Left colon (tissue), 2 donors: Measurements from ENCODE around the gene ARID5B. TPM values are rescaled to one million over a fixed set of nuclear protein-coding genes. Genes with fewer than 3 reads are reported as not detected.

ENCODE experiments used
- ATAC-seq: fragments of 200-7000 bp; cut with Tn5 transposase; one replicate; pipeline ENCODE4 v1.9.1; 2020; ENCODE audit warnings: mild to moderate bottlenecking, moderate library complexity
- DNase-seq, 2 donors: peaks; one replicate each; pipeline ENCODE4 v3.0.0-alpha.2; 2020
- intact Hi-C, 2 donors: fragments of 100-400 bp; cut with DNase I in 1 of 2; cut with micrococcal nuclease in 1 of 2; formaldehyde crosslinking; loops; one replicate each; pipeline versions ENCODE4 v1.11.2 to v1.14.0; 2022; cut with DNase I, micrococcal nuclease
- total RNA-seq, 2 donors: library from RNA; stranded (reverse); fragmentation: NEBNext Ultra II Directional; extraction: Animal tissue kit (Norgen Biotek cat#: 25700); gene quantifications; one replicate each; pipeline ENCODE4 v1.2.1, GENCODE V29; 2021
- donor health status: DM: no; HTN: no; CAD: no.
- donor health status: DM: yes; HTN: yes; CAD: no.

The ARID5B gene
- total RNA-seq, 2 donors from 2014 or later: 20.0 to 20.5 TPM

DNA sequence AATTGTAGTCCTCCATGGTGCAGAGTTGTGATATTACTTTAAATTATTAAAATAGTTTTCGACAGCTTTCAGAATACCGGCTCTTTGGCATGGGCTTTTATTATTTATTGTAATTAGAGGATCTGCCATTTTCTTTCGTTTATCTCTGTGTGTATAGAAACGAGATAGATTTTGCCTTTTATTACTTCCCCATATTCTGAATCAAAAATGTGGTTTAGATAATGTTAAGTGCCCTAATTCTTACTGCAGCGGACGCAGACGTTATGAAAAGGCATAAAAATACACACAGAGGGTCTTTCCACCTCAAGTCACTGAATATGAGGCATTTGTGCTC is 1.9 kb upstream of the ARID5B start:
- DNase-seq (no peak), ATAC-seq (no peak)
- intact Hi-C loops: loop anchor here in 1 of 2 donors (10.0 kb wide), 1 partner anchor 345 kb away; no protein-coding TSS in a partner anchor

DNA sequence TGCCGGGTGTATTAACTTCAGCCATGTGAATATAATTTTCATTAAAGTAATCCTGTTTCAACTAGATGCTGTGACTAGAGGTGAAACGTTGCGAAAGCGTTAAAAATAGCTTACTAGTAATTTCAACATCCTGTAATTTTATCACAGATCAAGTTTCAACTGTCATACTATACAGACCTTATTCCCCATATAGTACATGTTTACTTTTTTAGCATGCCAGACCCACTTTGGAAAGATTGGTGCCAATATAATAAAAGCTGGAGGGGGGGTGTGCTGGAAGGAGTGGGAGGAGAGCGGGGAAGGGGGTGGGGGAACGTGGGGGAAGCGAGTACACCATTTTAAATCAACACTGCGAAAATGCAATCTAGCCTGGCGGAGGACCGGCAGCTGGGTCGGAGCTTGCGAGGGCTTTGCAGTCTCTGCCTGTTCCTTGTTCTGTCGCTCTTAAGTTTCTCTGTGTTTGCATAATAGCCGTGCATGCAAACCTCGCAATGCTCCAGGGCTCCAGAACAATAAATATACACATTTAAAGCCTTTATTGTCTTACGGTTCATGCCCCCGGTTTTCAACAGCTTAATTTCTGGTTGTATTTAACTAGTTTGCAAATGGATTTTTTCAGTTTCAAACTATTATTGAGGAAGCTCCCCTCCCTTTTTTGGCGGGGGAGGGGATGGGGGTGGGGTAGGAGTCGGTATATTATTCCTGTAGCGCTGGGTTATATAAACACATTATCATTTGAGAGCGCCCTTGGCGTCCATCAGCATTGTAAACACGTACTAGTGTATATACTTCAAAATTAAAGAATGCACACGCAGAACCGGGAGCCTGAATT is 1.3 kb upstream of the ARID5B start:
- DNase-seq (peak; percentile 78 to 80), ATAC-seq (peak; percentile 37)
- intact Hi-C loops: loop anchor here in 1 of 2 donors (10.0 kb wide), 2 partner anchors 145 to 345 kb away; no protein-coding TSS in a partner anchor

DNA sequence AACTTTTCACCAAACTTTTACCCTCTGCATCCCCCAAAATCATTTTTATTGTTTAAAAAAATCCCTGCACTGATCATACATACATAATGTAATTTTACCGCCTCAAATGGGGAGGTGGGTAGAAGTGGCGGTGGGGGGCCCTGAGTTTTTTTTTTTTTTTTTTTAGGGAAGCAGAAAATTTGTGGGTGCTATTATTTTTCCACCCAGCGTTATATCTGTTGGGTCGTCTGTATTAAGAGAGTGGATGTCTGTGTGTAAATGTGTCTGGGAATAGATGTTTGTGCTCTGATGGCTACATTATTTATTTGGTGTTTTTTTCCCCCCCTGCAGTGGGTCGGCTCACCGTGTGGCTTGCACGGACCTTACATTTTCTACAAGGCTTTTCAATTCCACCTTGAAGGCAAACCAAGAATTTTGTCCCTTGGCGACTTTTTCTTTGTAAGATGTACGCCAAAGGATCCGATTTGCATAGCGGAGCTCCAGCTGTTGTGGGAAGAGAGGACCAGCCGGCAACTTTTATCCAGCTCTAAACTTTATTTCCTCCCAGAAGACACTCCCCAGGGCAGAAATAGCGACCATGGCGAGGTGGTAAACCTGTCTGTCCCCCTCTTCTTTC is 438 bp downstream of the ARID5B start:
- ATAC-seq (no peak), DNase-seq (peak; percentile 36 to 49)
- intact Hi-C loops: loop anchor here in 1 of 2 donors (10.0 kb wide), 1 partner anchor 143 kb away; no protein-coding TSS in a partner anchor

DNA sequence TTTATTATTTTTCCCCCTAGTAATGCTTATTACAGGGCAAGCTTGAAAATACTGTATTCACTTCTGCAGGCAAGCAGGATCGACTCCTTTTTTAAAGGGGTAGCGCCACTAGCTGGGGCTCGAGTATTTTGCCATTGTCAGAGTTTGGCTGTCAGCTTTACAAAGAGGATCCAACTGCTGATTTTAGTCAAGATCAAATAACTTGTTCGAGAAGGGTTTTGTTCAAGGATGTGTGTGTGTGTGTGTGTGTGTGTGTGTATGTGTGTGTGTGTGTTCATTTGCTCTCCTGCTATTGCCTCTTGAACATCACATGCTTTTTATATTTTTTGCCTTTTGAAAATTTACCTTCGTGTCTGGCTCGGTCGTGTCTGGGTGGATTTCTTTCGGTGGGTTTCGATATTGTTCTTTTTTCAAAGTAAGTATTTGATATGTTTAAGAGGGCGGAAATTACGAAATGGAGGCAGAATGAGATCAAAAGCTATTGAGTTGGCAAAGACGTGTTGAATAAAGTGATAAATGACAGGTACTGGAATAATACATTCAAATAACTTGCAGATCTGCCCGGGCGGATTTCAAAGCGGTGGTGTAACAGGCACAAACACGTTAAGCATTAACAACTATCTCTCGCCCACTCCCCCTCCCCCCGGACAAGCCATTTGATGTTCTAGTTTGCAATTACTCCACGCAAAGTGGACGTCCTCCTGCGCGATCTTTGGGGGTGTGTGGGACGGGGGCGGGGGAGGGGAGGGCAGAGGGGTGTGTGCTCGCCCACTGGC is 1.1 kb downstream of the ARID5B start:
- ATAC-seq (peak; percentile 24), DNase-seq (peak; percentile 59 to 71)
- intact Hi-C loops: loop anchor here in 1 of 2 donors (10.0 kb wide), 1 partner anchor 142 kb away; no protein-coding TSS in a partner anchor

DNA sequence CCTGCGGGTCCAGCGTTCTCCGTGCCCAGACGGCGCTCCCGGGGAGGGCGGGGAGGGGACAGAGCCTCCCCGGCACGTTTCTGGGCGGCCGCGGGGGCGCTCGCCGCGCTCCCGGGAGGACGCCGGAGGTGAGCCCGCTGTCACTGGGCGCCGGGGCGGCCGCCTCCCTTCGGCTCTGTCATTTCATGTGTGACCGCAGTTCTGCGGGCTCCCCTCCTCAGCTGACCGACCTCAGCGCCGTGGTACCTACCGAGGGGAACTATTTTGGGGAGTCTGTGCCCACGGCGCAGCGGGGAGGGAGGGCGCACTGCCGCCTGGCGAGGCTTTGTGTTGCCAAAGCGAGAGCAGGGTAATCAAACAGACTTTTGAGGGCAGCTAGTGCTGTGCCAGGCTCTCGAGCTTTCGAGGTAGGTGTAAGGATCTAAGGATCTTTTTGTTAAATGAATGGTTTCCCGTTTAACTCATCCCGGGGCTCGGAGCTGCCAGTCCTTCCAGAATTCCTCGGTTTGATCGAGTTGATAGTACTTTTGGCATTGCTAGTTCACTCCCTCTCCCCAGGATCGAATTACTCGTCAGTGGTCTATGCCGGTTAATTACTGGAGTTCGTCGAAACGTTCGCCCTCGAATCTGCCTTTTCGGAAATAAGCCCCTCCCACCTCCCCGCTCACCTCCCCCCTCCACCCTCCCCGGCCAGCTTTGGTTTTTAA is 1.9 kb downstream of the ARID5B start:
- intact Hi-C loops: loop anchor here in 1 of 2 donors (10.0 kb wide), 1 partner anchor 141 kb away; no protein-coding TSS in a partner anchor
- DNase-seq (peak; percentile 67 to 77), ATAC-seq (peak; percentile 65)

DNA sequence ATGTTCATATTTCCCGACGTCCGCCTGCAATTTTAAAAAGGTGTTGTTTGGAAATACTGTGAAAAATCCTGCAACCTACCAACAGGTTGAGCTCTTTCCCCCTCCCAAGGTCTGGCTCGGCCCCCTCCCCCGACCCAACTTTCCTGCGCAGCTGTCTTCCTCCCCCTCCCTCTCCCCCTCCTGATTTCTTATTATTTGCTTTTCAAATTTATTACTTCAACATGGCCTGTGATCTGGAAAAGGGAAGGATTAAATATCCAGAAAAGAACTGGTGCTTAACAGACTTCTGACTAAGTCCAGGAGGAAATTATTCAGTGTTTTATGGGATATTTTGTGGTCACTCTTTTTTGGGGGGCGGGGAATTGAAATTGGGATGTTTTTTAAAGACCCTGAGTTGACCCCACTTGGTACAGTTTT is 2.4 kb downstream of the ARID5B start:
- ATAC-seq (peak; percentile 14), DNase-seq (no peak)
- intact Hi-C loops: loop anchor here in 1 of 2 donors (10.0 kb wide), 1 partner anchor 141 kb away; no protein-coding TSS in a partner anchor

DNA sequence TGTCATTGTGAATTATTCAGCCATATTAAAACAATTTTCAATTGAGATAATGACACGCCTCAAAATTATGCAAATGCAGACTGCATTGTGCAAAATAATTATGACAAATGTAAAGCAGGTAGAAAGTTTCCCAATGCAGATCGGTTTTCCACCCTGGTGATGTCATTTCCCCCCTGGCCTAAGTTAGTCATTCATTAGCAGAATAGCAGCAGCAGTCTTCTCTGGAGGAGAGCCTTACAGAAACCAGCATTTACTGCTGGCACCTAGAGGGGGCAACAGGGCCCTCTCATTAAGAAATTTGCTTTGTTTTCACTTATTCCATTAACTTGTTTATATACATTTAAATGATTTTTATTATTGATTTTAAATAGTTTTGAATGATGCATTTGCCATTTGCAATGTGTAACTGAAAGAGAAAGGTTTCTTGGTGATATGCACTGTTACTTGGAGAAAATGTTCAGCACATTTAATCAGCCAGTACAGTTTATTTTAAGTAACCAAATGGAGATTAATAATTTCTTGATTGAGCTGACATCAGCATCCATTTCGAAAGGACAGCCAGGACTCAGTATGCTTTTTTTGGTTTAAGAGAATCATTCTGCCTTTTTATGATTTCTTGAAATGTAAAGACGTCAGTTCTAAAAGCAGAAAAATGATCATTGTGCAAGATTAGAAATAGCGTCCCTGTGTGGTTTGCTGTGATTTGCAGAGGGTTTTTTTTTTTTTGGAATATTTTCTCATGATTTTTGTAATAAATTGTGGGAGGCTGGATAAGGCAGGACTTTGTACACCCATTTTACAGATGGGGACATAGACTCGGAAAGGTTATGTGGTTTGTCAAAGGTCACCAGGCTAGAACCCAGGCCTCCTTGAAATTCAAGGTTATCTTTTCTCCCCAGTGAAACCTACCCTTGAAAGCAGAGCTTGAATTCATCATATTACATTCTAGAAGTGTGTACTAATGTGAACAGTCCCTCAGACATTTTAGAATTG is 3.5 kb downstream of the ARID5B start:
- DNase-seq (peak in 1 of 2 donors; percentile 38), ATAC-seq (no peak)
- intact Hi-C loops: loop anchor here in 1 of 2 donors (10.0 kb wide), 1 partner anchor 140 kb away; no protein-coding TSS in a partner anchor

DNA sequence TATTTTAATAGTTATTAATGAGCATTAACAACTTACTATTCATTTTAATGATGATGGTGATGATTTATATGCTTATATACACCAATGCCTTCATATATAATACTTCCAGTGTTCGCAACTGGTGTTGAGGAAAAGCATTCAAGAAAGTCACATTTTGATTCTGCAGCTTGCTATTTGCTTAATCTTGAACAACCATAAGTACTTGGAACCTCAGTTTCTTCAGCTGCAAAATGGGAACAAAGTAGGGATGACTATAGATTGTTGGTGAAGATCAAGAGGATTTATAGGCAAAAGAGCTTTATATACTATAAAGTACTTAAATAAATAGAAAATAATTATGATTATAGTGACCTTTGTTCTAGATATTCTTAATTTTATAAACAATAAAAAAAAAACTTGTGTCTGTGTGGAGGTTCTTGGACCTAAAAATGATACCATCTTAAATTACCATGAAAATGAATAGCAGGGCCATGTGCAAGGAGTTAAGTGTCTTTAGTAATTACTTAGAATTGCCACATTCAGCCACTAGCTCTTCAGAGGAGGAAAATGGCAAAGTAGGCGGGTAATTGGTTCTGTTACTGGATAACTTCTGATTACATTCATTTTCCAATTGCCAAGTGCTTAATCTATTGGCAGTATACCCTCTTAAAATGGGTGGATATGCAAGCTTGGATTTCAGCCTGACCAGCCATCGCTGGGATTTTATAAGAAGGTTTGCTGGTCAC is 4.5 kb downstream of the ARID5B start:
- ATAC-seq (no peak), DNase-seq (no peak)
- intact Hi-C loops: loop anchor here in 1 of 2 donors (1.0 to 10.0 kb wide), 2 partner anchors 46 to 139 kb away; no protein-coding TSS in a partner anchor

DNA sequence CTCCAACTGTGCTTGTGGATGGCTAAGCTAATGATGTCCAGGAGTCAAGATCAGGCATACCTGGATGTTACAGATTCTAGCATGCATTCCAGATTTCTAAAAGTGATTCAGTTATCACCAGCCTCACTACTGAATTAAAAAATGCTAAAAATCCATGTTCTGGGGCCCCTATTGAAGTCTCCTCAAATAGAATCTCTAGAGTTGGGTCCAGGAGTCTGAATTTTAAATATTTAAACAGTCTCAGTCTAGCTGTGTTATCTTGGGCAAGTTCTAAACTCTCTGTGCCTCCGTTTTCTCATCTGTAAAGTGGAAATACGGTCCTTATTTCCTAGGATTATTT is 5.0 kb downstream of the ARID5B start:
- ATAC-seq (no peak), DNase-seq (no peak)
- intact Hi-C loops: loop anchor here in 1 of 2 donors (1.0 to 10.0 kb wide), 2 partner anchors 46 to 138 kb away; no protein-coding TSS in a partner anchor

DNA sequence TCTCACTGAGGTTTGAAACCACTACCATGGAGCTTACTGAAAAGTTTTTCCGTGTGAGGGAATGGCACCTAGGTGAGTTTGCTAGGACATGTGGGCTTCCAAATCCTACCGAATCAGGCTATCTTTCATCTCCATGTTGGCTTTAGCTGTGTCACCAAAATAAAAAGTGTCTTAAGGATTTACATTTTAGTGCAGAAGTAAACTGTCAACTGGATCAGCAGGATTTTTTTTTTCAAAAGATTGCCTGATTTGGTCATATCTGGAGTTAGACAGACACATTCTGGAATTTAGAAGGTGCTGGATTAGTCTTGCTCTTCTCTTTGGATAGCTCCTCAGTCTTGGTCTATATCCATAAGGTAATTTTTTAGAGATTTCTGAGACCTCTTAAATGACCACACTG is 5.5 kb downstream of the ARID5B start:
- ATAC-seq (no peak), DNase-seq (no peak)
- intact Hi-C loops: loop anchor here in 1 of 2 donors (10.0 kb wide), 1 partner anchor 138 kb away; no protein-coding TSS in a partner anchor

DNA sequence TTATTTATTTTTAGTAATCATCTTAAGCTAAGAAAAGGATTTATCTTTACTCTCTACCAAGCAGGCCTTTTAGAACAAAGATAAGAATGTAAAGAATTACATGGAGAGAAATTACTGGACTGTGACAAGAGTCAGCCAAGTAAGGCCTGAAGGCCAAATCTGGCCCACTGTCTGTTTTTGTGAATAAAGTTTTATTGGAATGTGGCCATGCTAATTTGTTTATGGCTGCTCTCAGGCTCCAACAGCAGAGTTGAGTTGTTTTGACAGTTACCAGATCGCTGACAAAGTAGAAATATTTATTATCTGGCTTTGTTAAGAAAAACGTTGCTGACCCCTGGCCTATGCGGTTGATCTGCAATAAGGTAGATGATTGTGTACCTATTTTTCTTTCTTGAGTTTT is 6.1 kb downstream of the ARID5B start:
- ATAC-seq: no peak
- DNase-seq: no peak
- intact Hi-C loops: loop anchor here in 1 of 2 donors (10.0 kb wide), 1 partner anchor 137 kb away; no protein-coding TSS in a partner anchor

DNA sequence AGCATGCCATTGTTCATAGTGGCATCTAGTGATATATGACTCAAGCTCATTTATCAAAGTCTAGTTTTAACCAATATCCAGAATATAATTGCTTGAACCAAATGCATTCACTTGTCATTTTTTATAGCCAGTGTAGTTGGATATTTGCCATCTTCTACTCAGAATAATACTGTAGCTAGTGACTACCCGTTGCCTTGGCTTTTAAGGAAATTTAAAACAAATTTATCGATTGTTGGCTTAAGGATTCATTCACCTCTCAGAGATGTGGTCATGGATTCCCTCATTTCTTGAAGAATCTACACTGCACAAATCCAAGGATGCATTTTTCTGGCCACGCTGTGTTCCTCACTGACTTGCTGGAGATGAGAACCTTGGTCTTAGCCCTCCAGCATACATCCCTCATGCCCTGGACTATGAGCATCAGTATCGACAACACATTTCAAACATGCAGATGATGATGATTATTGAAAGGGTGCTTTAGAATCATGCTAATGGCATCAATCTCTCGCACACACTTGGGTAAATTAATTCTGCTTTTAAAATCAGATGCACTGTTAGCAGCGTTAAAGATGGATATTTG is 8.8 kb downstream of the ARID5B start:
- intact Hi-C loops: no loop called here
- ATAC-seq (no peak), DNase-seq (no peak)

DNA sequence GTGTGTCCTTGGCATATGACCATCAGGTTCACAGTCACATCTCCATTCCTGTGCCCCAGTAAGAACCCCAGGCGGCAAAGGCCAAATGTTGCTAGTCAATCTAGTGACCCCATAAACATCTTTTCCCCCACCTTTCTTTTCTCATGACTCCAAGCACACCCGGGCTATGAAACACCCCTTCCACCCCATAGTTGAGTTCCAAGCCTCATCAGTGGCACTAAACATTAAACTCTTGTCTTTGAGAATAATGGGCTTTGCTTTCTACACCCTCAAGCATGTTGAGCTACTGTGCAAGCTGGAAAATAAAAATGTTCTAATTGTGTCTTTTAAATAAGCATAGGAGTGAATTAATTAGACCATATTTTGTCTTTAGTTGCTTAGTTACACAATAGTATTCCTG is 9.4 kb downstream of the ARID5B start:
- intact Hi-C loops: no loop called here
- no peak for DNase-seq
- ATAC-seq: no peak

DNA sequence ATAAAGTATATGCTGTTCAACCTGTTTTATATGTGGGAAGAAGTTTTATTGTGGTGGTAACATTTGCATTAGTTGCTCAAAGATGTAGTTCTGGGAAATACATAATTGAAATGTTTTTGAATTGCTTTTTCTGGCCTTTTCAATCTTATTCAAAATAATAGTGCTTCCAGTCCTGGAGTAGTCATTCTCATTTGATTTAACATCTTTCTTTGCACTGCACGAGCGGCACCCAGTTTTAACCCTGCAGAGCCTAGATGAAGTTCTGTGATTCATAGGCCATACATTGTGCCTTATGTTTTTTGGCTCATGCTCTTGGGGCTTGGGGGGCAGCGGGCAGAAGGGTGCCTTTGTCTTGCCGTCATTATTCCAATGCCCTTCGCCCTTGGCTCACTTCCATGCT is 9.9 kb downstream of the ARID5B start:
- ATAC-seq: no peak
- DNase-seq: no peak
- intact Hi-C loops: no loop called here

DNA sequence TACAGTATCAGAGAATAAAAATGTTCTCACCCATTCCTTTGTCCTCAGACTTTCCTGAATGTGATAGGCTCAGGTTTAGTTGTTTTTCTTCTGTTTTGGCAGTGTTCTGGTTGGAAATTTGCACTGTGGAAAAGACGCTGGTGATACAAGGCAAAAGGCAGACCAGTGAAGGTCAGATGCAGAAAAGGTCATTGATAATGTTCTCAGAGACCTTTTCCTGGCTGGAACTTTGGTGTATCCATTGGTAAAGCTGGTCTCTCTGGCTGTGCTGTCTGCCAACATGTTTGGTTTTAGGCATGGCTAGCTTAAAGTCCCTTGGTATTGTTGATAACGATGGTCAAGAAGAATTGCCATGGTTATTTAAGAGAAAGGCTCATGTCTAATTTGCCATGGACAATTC is 11.5 kb downstream of the ARID5B start:
- intact Hi-C loops: no loop called here
- no peak for DNase-seq
- ATAC-seq: no peak

DNA sequence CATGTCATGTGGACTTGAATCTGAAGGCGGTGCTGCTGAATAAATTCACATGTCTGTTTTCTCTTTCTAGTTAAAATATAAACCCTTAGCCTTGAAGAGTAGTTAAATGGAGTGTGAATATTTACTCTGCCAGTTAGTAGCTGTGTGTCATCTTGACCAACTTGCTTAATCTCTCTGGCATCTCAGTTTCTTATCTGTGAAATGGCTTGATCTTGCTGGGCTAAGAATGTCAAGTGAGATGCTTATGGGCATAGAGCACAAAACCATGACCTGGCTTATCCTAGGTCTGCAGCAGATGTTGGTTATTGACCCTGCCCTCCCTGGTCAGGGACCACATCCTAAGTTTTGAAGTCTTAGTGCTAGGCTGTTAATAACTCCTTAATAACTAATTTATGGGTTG is 16.6 kb downstream of the ARID5B start:
- DNase-seq: no peak
- peak; percentile 25 for ATAC-seq
- intact Hi-C loops: no loop called here
